ENCODE data around the gene TMEM273. TPM values are rescaled to one million over a fixed set of nuclear protein-coding genes. Genes with fewer than 3 reads are reported as not detected.

Gene TMEM273
- polyA plus RNA-seq, 1 donor (not counting 4 experiments of a cell fraction or from before 2014, with no cell fraction given) = not detected

DNA sequence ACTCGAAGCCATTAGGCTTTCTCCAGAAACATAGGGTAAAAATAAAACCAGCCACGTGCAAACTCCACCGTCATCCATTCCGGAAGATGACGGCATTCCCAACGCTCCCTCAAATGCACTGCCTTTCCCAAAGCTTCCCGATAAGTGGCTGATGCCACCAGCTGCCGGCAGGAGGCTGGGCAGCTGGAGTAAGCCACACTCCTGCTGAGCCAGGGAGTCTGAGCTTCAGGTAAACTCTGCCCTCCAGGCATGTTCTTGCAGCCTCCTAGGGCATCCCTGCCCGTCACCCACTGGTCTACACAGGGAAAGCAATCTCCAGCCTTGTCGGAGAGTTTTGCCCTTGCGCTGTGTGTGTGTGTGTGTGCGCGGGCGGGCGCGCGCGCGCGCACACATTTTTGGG lies 40.5 kb upstream of the TMEM273 start:
- H3K79me2 ChIP-seq (ENCODE audit: control insufficient read depth, insufficient read depth, low read length) = no peaks in the 10 kb centered on the region

DNA sequence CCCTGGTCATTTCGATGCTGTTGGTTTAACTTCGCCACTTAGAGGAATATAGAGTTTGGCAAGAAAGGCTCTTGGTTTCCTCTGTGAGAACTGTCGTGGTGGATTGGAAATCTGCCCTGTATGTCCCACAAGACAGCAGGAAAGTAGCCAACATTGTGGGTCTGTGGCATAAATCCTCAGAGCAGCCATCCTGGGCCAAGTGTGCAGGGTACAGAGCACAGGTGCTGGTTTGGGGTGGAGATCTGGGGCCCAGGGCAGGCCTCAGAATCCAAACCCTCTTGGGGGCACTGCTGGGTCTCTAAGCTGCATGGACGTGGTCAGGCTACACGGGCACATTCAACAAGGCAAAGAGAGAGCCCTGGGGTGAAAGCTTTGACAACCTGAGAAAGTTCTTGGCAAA lies 39.2 kb upstream of the TMEM273 start:
- H3K79me2 ChIP-seq (ENCODE audit: control insufficient read depth, insufficient read depth, low read length) = no peaks in the 10 kb centered on the region
- H3K36me3 ChIP-seq (ENCODE audit: control insufficient read depth in 2 of 2, extremely low read depth in 1 of 2, insufficient read depth in 2 of 2, low read length in 2 of 2) = no peaks in the 10 kb centered on the region
- dilution Hi-C loops (cut with MboI; ENCODE audit: extremely low pct_ligation_motif_present, low sequenced_read_pairs) = no loop called here
- H3K9ac ChIP-seq (ENCODE audit: control insufficient read depth, extremely low read depth, insufficient read depth, low read length) = no peak overlapping the region
- no peaks in the 10 kb centered on the region for H3K9me3 ChIP-seq (ENCODE audit: control insufficient read depth, low read depth, low read length)
- H2AFZ ChIP-seq (ENCODE audit: control insufficient read depth, low read length) = no peak overlapping the region
- no peaks in the 10 kb centered on the region for H3K9me1 ChIP-seq (ENCODE audit: control insufficient read depth, extremely low read depth, insufficient read depth, low read length)
- FAIRE-seq (no peak), DNase-seq (ENCODE audit: low read depth, low spot score) (no peak)
- TF ChIP-seq, protein P1, sequence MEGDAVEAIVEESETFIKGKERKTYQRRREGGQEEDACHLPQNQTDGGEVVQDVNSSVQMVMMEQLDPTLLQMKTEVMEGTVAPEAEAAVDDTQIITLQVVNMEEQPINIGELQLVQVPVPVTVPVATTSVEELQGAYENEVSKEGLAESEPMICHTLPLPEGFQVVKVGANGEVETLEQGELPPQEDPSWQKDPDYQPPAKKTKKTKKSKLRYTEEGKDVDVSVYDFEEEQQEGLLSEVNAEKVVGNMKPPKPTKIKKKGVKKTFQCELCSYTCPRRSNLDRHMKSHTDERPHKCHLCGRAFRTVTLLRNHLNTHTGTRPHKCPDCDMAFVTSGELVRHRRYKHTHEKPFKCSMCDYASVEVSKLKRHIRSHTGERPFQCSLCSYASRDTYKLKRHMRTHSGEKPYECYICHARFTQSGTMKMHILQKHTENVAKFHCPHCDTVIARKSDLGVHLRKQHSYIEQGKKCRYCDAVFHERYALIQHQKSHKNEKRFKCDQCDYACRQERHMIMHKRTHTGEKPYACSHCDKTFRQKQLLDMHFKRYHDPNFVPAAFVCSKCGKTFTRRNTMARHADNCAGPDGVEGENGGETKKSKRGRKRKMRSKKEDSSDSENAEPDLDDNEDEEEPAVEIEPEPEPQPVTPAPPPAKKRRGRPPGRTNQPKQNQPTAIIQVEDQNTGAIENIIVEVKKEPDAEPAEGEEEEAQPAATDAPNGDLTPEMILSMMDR (optimal IDR thresholded peaks at IDR 0.05 in 1 of 3, IDR thresholded peaks at IDR 0.05 in 1 of 3, conservative IDR thresholded peaks at IDR 0.05 in 1 of 3; ENCODE audit: extremely low read depth in 1 of 3, insufficient read depth in 2 of 3, low read length in 3 of 3) = no peak
- TF ChIP-seq EZH2 (IDR thresholded peaks at IDR 0.05; ENCODE audit: low read length) = no peak
- H4K20me1 ChIP-seq (ENCODE audit: control insufficient read depth, extremely low read depth, insufficient read depth, low read length) = no peaks in the 10 kb centered on the region
- no peak overlapping the region for H3K4me2 ChIP-seq (ENCODE audit: control insufficient read depth, extremely low read depth, insufficient read depth, low read depth, low read length)
- H3K4me1 ChIP-seq (ENCODE audit: control insufficient read depth, extremely low read depth, insufficient read depth, low read length) = no peaks in the 10 kb centered on the region
- H3K27ac ChIP-seq (ENCODE audit: control insufficient read depth, insufficient read depth, low read length) = no peak overlapping the region
- no peaks in the 10 kb centered on the region for H3K27me3 ChIP-seq (ENCODE audit: control insufficient read depth, extremely low read depth, insufficient read depth, low read length)
- no peak overlapping the region for H3K4me3 ChIP-seq (ENCODE audit: control insufficient read depth in 2 of 3, extremely low read depth in 1 of 3, insufficient read depth in 2 of 3, low read depth in 1 of 3, low read length in 3 of 3)

More for the DNA sequence above, 40.5 kb upstream of the TMEM273 start:
- no peaks in the 10 kb centered on the region for H3K9me1 ChIP-seq (ENCODE audit: control insufficient read depth, extremely low read depth, insufficient read depth, low read length)
- DNase-seq (ENCODE audit: low read depth, low spot score) (no peak), FAIRE-seq (no peak)
- no peak overlapping the region for H3K4me2 ChIP-seq (ENCODE audit: control insufficient read depth, extremely low read depth, insufficient read depth, low read depth, low read length)
- dilution Hi-C loops (cut with MboI; ENCODE audit: extremely low pct_ligation_motif_present, low sequenced_read_pairs) = no loop called here
- no peaks in the 10 kb centered on the region for H3K9me3 ChIP-seq (ENCODE audit: control insufficient read depth, low read depth, low read length)
- TF ChIP-seq EZH2 (IDR thresholded peaks at IDR 0.05; ENCODE audit: low read length) = no peak
- no peak overlapping the region for H2AFZ ChIP-seq (ENCODE audit: control insufficient read depth, low read length)
- no peak overlapping the region for H3K9ac ChIP-seq (ENCODE audit: control insufficient read depth, extremely low read depth, insufficient read depth, low read length)
- no peaks in the 10 kb centered on the region for H3K27me3 ChIP-seq (ENCODE audit: control insufficient read depth, extremely low read depth, insufficient read depth, low read length)
- H3K4me1 ChIP-seq (ENCODE audit: control insufficient read depth, extremely low read depth, insufficient read depth, low read length) = no peaks in the 10 kb centered on the region
- H3K36me3 ChIP-seq (ENCODE audit: control insufficient read depth in 2 of 2, extremely low read depth in 1 of 2, insufficient read depth in 2 of 2, low read length in 2 of 2) = no peaks in the 10 kb centered on the region
- no peak overlapping the region for H3K4me3 ChIP-seq (ENCODE audit: control insufficient read depth in 2 of 3, extremely low read depth in 1 of 3, insufficient read depth in 2 of 3, low read depth in 1 of 3, low read length in 3 of 3)
- no peaks in the 10 kb centered on the region for H4K20me1 ChIP-seq (ENCODE audit: control insufficient read depth, extremely low read depth, insufficient read depth, low read length)
- H3K27ac ChIP-seq (ENCODE audit: control insufficient read depth, insufficient read depth, low read length) = no peak overlapping the region

DNA sequence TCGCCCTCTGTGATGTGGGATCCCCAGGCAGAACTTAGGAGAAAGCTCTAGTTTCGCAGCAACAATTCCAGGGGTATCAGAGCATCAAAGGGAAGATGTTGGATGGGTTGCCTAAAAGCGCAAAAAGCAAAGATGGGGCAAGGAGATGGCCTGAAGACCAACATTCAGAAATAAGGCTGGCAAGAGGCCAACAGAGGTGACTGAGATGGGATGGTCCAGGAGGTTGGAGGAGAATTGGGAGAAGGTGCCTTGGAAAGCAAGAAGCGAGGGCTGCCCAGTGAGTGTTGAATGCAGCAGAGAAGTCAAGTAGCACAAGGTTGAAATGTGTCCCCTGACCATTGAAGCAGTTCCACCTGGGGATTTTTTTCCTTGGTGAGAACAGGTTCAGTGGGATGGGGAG lies 38.4 kb upstream of the TMEM273 start:
- Histone ChIP-seq H4K20me1 (ENCODE audit: control insufficient read depth, extremely low read depth, insufficient read depth, low read length) (no peaks in the 10 kb centered on the region), H3K27ac (ENCODE audit: control insufficient read depth, insufficient read depth, low read length) (no peak overlapping the region), H3K4me2 (ENCODE audit: control insufficient read depth, extremely low read depth, insufficient read depth, low read depth, low read length) (no peak overlapping the region), H3K27me3 (ENCODE audit: control insufficient read depth, extremely low read depth, insufficient read depth, low read length) (no peaks in the 10 kb centered on the region), H3K4me1 (ENCODE audit: control insufficient read depth, extremely low read depth, insufficient read depth, low read length) (no peaks in the 10 kb centered on the region), H3K9me1 (ENCODE audit: control insufficient read depth, extremely low read depth, insufficient read depth, low read length) (no peaks in the 10 kb centered on the region), H3K9me3 (ENCODE audit: control insufficient read depth, low read depth, low read length) (no peaks in the 10 kb centered on the region), H2AFZ (ENCODE audit: control insufficient read depth, low read length) (no peak overlapping the region), H3K79me2 (ENCODE audit: control insufficient read depth, insufficient read depth, low read length) (no peaks in the 10 kb centered on the region), H3K4me3 (ENCODE audit: control insufficient read depth in 2 of 3, extremely low read depth in 1 of 3, insufficient read depth in 2 of 3, low read depth in 1 of 3, low read length in 3 of 3) (no peak overlapping the region), H3K36me3 (ENCODE audit: control insufficient read depth in 2 of 2, extremely low read depth in 1 of 2, insufficient read depth in 2 of 2, low read length in 2 of 2) (no peaks in the 10 kb centered on the region), H3K9ac (ENCODE audit: control insufficient read depth, extremely low read depth, insufficient read depth, low read length) (no peak overlapping the region)
- dilution Hi-C loops (cut with MboI; ENCODE audit: extremely low pct_ligation_motif_present, low sequenced_read_pairs) = no loop called here
- DNase-seq (ENCODE audit: low read depth, low spot score) (no peak), FAIRE-seq (no peak)
- no peak for TF ChIP-seq EZH2 (IDR thresholded peaks at IDR 0.05; ENCODE audit: low read length)
- TF ChIP-seq, protein P1 (optimal IDR thresholded peaks at IDR 0.05 in 1 of 3, IDR thresholded peaks at IDR 0.05 in 1 of 3, conservative IDR thresholded peaks at IDR 0.05 in 1 of 3; ENCODE audit: extremely low read depth in 1 of 3, insufficient read depth in 2 of 3, low read length in 3 of 3) = no peak

Data from keratinocyte (primary cell).